Gastroesophageal sphincter (tissue), 3 donors: Measurements from ENCODE around the gene RAPGEF1.

ENCODE experiments used
- EP300 ChIP-seq: sonication (generic); formaldehyde crosslinking; IDR thresholded peaks from one replicate; pipeline ENCODE4 v1.6.1; 2017; ENCODE audit warnings: antibody characterized with exemption, mild to moderate bottlenecking
- TF ChIP-seq, protein P1 (sequence below), 4 experiments: fragments of 200-600 bp in 2 of 4; fragments of 450-650 bp in 2 of 4; sonication (generic) in 1 of 4; IDR thresholded peaks; one replicate each; pipeline ENCODE4 v1.5.1; 2017 to 2019; ENCODE audit warnings: antibody characterized with exemption in 4 of 4, mild to moderate bottlenecking in 2 of 4, moderate library complexity in 2 of 4

GRCh38 chr9:131723632-131724031 is 16.2 kb downstream of the RAPGEF1 start:
- TF ChIP-seq, protein P1, sequence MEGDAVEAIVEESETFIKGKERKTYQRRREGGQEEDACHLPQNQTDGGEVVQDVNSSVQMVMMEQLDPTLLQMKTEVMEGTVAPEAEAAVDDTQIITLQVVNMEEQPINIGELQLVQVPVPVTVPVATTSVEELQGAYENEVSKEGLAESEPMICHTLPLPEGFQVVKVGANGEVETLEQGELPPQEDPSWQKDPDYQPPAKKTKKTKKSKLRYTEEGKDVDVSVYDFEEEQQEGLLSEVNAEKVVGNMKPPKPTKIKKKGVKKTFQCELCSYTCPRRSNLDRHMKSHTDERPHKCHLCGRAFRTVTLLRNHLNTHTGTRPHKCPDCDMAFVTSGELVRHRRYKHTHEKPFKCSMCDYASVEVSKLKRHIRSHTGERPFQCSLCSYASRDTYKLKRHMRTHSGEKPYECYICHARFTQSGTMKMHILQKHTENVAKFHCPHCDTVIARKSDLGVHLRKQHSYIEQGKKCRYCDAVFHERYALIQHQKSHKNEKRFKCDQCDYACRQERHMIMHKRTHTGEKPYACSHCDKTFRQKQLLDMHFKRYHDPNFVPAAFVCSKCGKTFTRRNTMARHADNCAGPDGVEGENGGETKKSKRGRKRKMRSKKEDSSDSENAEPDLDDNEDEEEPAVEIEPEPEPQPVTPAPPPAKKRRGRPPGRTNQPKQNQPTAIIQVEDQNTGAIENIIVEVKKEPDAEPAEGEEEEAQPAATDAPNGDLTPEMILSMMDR (IDR thresholded peaks at IDR 0.05) = no peak
- TF ChIP-seq EP300 = no peak
